HG02938 (cell line): ENCODE data around the gene ENTPD6.
"Not testable (repeated sequence)": the region's sequence is repeated elsewhere in the genome, so short reads cannot be mapped to it uniquely, and the experiment has no call there.

Experiments used
- ATAC-seq: cut with Tn5 transposase; IDR thresholded peaks from one replicate; pipeline ENCODE4 v1.9.1; 2021; ENCODE audit warnings: mild to moderate bottlenecking, moderate library complexity; ENCODE audit not compliant: unreplicated experiment

ENTPD6 gene

GRCh38 chr20:25223179-25223661, 27.7 kb downstream of the ENTPD6 start:
- no peak for ATAC-seq

GRCh38 chr20:25223765-25224720, 28.5 kb downstream of the ENTPD6 start:
- no peak for ATAC-seq

GRCh38 chr20:25224941-25225340, 29.4 kb downstream of the ENTPD6 start:
- no peak for ATAC-seq

GRCh38 chr20:25225642-25226432, 30.3 kb downstream of the ENTPD6 start:
- no peak for ATAC-seq

GRCh38 chr20:25226433-25227316, 31.2 kb downstream of the ENTPD6 start:
- ATAC-seq = no peak

GRCh38 chr20:25227317-25227831, 31.9 kb downstream of the ENTPD6 start:
- no peak for ATAC-seq

GRCh38 chr20:25229486-25230165, 34.1 kb downstream of the ENTPD6 start:
- ATAC-seq = no peak

GRCh38 chr20:25230166-25230831, 34.8 kb downstream of the ENTPD6 start:
- ATAC-seq = peak; percentile 62

- no peak for ATAC-seq
These were observed 37.7 kb downstream of the ENTPD6 start for GRCh38 chr20:25233016-25233772.

GRCh38 chr20:25234009-25234849, 38.7 kb downstream of the ENTPD6 start:
- not testable (repeated sequence) for ATAC-seq

- ATAC-seq = no peak
These were observed 41.2 kb downstream of the ENTPD6 start for GRCh38 chr20:25236450-25237304.

- ATAC-seq = no peak
These were observed 42.3 kb downstream of the ENTPD6 start for GRCh38 chr20:25237610-25238318.

GRCh38 chr20:25238319-25239037, 43.0 kb downstream of the ENTPD6 start:
- ATAC-seq = no peak

- ATAC-seq = peak; percentile 47
These were observed 44.2 kb downstream of the ENTPD6 start for GRCh38 chr20:25239387-25240370.
